Adrenal gland (tissue), 5 donors: ENCODE results near the gene RPTN.

Experiments used
- CTCF ChIP-seq, 6 experiments: fragments of 450-650 bp in 4 of 6; fragments of 200-600 bp in 2 of 6; sonication (generic) in 1 of 6; IDR thresholded peaks; 1 replicate in 5 of 6; 2 replicates in 1 of 6; pipeline versions ENCODE4 v1.5.1 to v1.8.0; 2016 to 2021; ENCODE audit warnings: antibody characterized with exemption in 6 of 6, mild to moderate bottlenecking in 2 of 6, moderate library complexity in 1 of 6
- POLR2A ChIP-seq, 2 donors: fragments of 450-650 bp; IDR thresholded peaks; one replicate each; pipeline ENCODE4 v1.6.1; 2017; ENCODE audit warnings: antibody characterized with exemption in 2 of 2, mild to moderate bottlenecking in 2 of 2, moderate library complexity in 1 of 2
- donor health status: DM: no; HTN: no; CAD: no.

- no peak for TF ChIP-seq CTCF (IDR thresholded peaks at IDR 0.05)
- no peak for TF ChIP-seq POLR2A (IDR thresholded peaks at IDR 0.05)
Observed at GRCh38 chr1:152110365-152110859, 48.6 kb downstream of the RPTN start.
